HUES6 (cell line): ENCODE data around the gene APOBEC3B.
A peak's percentile ranks its signal among the peaks of the same experiment; 100 is the strongest.
"Not testable (repeated sequence)": the region's sequence is repeated elsewhere in the genome, so short reads cannot be mapped to it uniquely, and the experiment has no call there.

Experiments used
- H3K27ac ChIP-seq: 2 replicates; pipeline ENCODE4 v1.7.0; 2013; ENCODE audit warnings: low read depth, mild to moderate bottlenecking, low read length, inconsistent platforms
- H3K27me3 ChIP-seq: 2 replicates; pipeline ENCODE4 v1.6.1; 2013; ENCODE audit warnings: low read length; ENCODE audit not compliant: control insufficient read depth, insufficient read depth
- H3K36me3 ChIP-seq: 2 replicates; pipeline ENCODE4 v1.6.1; 2013; ENCODE audit warnings: low read length; ENCODE audit not compliant: control insufficient read depth, insufficient read depth
- H3K4me1 ChIP-seq: 2 replicates; pipeline ENCODE4 v1.6.1; 2013; ENCODE audit warnings: low read length; ENCODE audit not compliant: control insufficient read depth, insufficient read depth
- H3K4me3 ChIP-seq: 2 replicates; pipeline ENCODE4 v1.5.1; 2013; ENCODE audit warnings: low read depth, low read length
- H3K9ac ChIP-seq: one replicate; pipeline ENCODE4 v1.6.1; 2013; ENCODE audit warnings: mild to moderate bottlenecking, low read length
- H3K9me3 ChIP-seq: 2 replicates; pipeline ENCODE4 v1.6.1; 2013; ENCODE audit warnings: low read depth, low read length; ENCODE audit not compliant: control insufficient read depth, insufficient read depth

Gene APOBEC3B

DNA sequence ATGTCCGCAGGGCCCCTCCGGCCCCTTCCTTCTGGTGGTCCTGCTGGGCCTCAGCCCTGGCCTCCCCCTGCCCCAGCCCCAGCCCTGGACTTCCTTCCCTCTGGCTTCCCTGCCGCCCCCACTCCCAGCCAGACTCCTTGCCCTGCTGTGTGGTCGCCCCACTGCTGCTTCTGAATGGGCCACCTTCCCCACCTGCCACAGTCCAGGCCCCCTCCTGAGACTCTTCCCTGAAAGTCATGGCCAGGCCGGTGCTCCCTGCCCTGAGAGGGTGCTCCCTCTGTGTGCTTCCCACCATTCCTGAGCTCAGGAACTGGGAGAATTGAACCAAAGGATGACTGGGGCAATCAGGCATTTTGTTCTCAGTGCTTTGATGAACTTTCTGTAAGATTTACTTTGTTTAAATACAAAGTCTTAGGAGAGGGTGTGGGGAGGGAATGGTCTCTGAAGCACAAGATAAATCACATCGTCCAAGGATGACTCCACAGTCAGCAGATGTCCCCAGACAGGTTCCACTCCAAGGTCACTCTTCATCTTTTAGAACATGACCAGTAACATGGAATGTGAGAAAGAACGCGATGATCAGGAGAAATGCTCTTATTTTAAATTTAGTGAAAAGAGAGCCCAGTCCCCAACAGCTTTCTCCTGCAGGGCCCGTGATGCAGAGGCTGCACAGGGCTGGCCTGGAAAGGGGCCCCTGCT is 39.6 kb downstream of the APOBEC3B start:
- H3K27me3 ChIP-seq: no peaks in the 10 kb centered on the region
- H3K9ac ChIP-seq: peak overlapping the region; percentile 34
- peak overlapping the region; percentile 18; the same call in 1 of the 2 replicates for H3K4me3 ChIP-seq

DNA sequence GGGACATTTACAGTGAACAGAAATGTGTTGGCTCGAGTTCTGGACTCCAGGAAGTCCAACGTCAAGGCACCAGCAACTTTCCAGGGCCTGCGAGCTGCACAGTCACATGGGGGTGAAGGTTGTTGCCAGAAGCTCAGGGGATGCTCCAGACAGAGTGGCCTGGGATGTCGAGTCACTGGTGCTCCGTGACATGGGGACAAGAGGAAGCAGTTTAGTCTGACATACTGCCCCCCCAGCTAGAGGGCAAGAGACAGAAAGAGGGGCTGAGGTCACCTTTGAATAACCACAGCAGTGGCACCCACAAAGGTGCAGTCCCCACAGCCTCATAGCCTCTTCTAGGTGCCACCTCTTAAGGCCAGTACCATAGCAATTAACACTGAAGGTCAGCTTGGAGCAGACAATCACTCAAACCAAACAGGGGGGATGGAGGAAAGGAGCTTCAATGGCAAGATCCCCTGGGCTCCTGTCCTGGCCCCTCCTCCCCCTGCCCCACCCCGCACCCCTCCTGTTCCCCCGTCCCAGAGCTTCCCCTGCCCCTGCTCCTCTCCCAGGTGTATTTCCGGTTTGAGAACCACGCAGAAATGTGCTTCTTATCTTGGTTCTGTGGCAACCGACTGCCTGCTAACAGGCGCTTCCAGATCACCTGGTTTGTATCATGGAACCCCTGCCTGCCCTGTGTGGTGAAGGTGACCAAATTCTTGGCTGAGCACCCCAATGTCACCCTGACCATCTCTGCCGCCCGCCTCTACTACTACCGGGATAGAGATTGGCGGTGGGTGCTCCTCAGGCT is 42.6 kb downstream of the APOBEC3B start:
- H3K27ac ChIP-seq: no peak overlapping the region
- no peaks in the 10 kb centered on the region for H3K27me3 ChIP-seq
- no peaks in the 10 kb centered on the region for H3K9me3 ChIP-seq
- peaks cover 18% of the 10 kb centered on the region for H3K36me3 ChIP-seq
- H3K4me3 ChIP-seq: no peak overlapping the region
- peaks cover 19% of the 10 kb centered on the region; the same call in 1 of the 2 replicates for H3K4me1 ChIP-seq
- H3K9ac ChIP-seq: no peak overlapping the region

More for the DNA sequence above, 39.6 kb downstream of the APOBEC3B start:
- H3K27ac ChIP-seq: no peak overlapping the region; the same call in 1 of the 2 replicates
- peaks cover 21% of the 10 kb centered on the region for H3K36me3 ChIP-seq
- peaks cover 32% of the 10 kb centered on the region for H3K4me1 ChIP-seq
- no peaks in the 10 kb centered on the region for H3K9me3 ChIP-seq

DNA sequence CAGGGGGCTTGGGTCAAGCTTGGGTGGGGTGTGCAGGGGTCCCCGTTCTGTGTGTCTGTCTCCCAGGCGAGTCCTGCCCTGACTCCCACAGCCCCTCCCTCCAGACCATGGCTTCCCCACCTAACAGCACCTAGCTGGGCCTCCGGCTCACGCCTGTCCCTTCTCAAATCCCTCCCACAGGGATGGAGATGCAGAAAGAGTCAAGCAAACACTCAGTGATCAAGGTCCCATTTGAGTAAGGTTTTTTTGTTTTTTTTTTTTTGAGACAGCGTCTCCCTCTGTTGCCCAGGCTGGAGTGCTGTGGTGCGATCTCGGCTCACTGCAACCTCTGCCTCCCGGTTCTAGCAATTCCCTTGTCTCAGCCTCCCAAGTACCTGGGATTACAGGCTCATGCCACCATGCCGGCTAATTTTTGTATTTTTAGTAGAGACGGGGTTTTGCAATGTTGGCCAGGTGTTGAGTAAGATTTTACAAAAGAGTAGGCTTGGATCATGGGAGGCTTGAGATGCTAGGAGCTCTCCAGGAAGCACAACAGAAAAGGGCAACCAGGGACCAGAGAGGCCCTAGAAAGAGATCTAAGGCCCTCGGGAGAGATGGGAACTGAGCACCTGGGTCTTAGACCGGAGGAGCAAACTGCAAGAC is 44.5 kb downstream of the APOBEC3B start:
- Histone ChIP-seq H3K36me3 (peaks cover 18% of the 10 kb centered on the region), H3K4me1 (peaks cover 20% of the 10 kb centered on the region), H3K9me3 (no peaks in the 10 kb centered on the region), H3K27me3 (no peaks in the 10 kb centered on the region), H3K27ac (no peak overlapping the region), H3K9ac (no peak overlapping the region), H3K4me3 (no peak overlapping the region)

DNA sequence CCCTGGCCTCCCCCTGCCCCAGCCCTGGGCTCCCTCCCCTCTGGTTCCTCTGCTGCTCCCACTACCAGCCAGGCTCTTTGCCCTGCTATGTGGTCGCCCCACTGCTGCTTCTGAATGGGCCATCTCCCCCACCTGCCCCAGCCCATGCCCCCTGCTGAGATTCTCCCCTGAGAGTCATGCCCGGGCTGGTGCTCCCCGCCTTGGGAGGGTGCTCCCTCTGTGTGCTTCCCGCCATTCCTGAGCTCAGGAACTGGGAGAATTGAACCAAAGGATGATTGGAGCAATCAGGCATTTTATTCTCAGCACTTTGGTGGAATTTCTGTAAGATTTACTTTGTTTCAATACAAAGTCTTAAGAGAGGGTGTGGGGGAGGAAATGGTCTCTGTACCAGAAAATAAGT is 45.6 kb downstream of the APOBEC3B start:
- H3K36me3 ChIP-seq: peaks cover 18% of the 10 kb centered on the region
- no peaks in the 10 kb centered on the region for H3K27me3 ChIP-seq
- H3K9ac ChIP-seq: no peak overlapping the region
- no peak overlapping the region for H3K27ac ChIP-seq
- H3K9me3 ChIP-seq: no peaks in the 10 kb centered on the region
- H3K4me1 ChIP-seq: peaks cover 22% of the 10 kb centered on the region
- H3K4me3 ChIP-seq: no peak overlapping the region

DNA sequence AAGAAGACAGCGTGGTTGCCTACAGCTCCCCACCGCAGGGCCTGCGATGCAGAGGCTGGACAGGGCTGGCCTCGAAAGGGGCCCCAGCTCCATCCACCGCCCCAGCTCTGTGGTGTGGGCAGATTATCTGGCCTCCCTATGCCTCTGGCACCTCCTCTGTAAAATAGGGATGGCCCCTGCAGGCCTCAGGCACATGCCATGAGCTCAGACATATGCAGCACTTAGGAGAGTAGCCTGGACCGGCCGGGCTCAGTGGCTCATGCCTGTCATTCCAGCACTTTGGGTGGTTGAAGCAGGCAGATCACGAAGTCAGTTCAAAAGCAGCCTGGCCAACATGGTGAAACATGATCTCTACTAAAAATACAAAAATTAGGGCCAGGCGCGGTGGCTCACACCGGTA is 46.1 kb downstream of the APOBEC3B start:
- H3K4me3 ChIP-seq: no peak overlapping the region
- H3K27ac ChIP-seq: no peak overlapping the region
- H3K4me1 ChIP-seq: peaks cover 22% of the 10 kb centered on the region
- no peak overlapping the region for H3K9ac ChIP-seq
- no peaks in the 10 kb centered on the region for H3K9me3 ChIP-seq
- H3K36me3 ChIP-seq: peaks cover 21% of the 10 kb centered on the region
- H3K27me3 ChIP-seq: no peaks in the 10 kb centered on the region

DNA sequence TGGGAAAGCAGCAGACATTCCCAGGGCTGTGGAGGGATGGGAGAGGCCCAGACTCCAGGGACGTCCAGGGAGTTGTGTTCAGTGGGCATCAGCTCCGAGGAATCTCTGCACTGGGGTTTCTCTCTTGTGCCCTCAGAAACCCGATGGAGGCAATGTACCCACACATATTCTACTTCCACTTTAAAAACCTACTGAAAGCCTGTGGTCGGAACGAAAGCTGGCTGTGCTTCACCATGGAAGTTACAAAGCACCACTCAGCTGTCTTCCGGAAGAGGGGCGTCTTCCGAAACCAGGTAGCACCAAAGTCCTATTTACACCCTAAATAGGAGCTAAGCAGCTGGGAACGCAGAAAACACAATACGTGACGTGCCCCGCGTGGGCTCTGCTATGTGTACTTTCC is 47.1 kb downstream of the APOBEC3B start:
- Histone ChIP-seq H3K27ac (no peak overlapping the region), H3K27me3 (no peaks in the 10 kb centered on the region), H3K9ac (no peak overlapping the region), H3K9me3 (no peaks in the 10 kb centered on the region), H3K4me3 (no peak overlapping the region), H3K4me1 (peaks cover 22% of the 10 kb centered on the region), H3K36me3 (peaks cover 13% of the 10 kb centered on the region)

DNA sequence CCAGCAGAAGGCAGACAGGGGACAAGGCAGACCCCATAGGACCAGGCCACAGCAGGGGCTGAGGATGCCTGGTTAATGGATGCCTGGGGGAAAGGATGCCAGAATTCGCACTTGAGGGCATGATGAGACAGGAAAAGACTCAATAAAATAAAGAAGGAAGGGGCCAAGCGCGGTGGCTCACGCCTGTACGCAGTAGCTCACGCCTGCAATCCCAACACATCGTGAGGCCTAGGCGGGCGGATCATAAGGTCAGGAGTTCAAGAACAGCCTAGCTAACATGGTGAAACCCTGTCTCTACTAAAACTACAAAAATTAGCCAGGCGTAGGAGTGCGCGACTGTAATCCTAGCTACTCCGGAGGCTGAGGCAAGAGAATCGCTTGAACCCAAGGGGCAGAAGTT is 48.6 kb downstream of the APOBEC3B start:
- H3K27ac ChIP-seq: no peak overlapping the region
- no peak overlapping the region for H3K9ac ChIP-seq
- H3K36me3 ChIP-seq: peaks cover 3% of the 10 kb centered on the region; the same call in 1 of the 2 replicates
- no peaks in the 10 kb centered on the region for H3K9me3 ChIP-seq
- peaks cover 22% of the 10 kb centered on the region for H3K4me1 ChIP-seq
- H3K4me3 ChIP-seq: no peak overlapping the region
- H3K27me3 ChIP-seq: no peaks in the 10 kb centered on the region

DNA sequence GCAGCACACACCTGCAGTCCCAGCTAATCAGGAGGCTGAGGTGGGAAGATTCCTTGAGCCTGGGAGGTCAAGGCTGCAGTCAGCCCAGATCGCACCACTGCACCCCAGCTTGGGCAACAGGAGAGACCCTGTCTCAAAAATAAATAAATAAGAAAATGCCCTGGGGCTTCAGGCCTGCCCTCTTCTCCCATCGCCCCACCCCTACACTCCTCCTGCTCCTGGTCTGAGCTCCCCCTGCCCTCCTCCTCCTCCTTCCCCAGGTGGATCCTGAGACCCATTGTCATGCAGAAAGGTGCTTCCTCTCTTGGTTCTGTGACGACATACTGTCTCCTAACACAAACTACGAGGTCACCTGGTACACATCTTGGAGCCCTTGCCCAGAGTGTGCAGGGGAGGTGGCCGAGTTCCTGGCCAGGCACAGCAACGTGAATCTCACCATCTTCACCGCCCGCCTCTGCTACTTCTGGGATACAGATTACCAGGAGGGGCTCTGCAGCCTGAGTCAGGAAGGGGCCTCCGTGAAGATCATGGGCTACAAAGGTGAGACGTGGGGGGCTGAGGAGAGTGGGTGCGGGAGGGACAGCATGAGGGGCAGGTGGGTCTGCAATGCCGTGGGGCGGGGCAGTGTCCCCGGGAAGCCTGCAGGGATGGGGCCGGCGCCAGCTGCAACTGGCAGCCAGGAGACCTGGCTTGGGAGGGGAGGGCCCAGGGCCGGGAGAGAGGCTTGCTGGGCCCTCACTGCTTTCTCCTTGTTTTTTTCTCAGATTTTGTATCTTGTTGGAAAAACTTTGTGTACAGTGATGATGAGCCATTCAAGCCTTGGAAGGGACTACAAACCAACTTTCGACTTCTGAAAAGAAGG is 49.5 kb downstream of the APOBEC3B start:
- peaks cover 27% of the 10 kb centered on the region for H3K4me1 ChIP-seq
- peak overlapping the region; percentile 50 for H3K4me3 ChIP-seq
- peak overlapping the region; percentile 62 for H3K27ac ChIP-seq
- not testable (repeated sequence) for H3K36me3 ChIP-seq, H3K27me3 ChIP-seq, H3K9me3 ChIP-seq
- peak overlapping the region; percentile 75 for H3K9ac ChIP-seq

DNA sequence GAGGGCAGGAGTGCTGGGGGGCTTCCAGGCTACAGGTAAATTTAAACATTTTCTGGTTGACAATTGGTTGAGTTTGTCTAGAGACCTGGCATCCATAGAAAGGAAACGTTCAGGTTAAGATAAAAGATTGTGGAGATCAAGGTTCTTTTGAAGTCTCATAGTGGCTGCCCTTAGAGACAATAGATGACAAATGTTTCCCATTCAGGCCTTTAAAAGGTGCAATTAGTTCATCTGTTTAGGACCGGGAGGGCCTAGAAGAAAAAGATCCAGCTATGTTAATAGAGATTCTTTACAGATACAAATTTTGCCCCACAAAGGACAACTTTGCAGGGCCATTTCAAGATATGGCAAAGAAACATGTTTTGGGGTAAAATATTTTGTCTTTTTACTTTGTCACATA is 54.9 kb downstream of the APOBEC3B start:
- Histone ChIP-seq H3K4me1 (peaks cover 38% of the 10 kb centered on the region), H3K9ac (peak overlapping the region; percentile 26), H3K27ac (peak overlapping the region; percentile 71; the same call in 1 of the 2 replicates)
- not testable (repeated sequence) for H3K9me3 ChIP-seq, H3K36me3 ChIP-seq, H3K4me3 ChIP-seq, H3K27me3 ChIP-seq

DNA sequence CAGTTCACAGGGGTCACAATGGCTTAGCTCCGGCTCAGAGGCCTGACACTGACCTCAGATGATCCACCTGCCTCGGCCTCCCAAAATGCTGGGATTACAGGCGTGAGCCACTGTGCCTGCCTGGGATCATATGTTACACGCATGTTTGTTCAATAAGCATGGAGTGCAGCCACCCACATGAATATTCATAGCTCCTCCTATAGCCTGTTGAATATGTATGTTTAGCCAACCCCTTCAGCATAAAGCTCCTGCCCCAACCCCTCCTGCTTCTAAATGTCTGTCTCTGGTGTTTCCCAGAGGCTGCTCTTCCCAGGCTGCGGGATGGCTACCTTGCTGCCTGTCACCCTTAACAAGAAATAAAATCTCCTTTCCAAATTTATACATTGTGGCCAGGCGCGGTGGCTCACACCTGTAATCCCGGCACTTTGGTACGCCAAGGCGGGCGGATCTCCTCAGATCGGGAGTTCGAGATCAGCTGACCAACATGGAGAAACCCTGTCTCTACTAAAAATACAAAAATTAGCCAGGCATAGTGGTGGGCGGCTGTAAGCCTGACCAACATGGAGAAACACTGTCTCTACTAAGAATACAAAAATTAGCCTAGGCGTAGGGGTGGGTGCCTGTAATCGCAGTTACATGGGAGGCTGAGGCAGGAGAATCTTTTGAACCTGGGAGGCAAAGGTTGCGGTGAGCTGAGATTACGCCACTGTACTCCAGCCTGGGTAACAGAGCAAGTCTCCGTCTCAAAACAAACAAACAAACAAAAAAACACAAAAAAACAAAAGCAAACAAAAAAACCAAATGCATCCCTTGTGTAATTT is 57.4 kb downstream of the APOBEC3B start:
- H3K9ac ChIP-seq: peak overlapping the region; percentile 41
- peaks cover 37% of the 10 kb centered on the region for H3K4me1 ChIP-seq
- H3K27ac ChIP-seq: peak overlapping the region; percentile 73; the same call in 1 of the 2 replicates
- no peaks in the 10 kb centered on the region for H3K9me3 ChIP-seq
- H3K27me3 ChIP-seq: no peaks in the 10 kb centered on the region
- 0 out of 2 replicates have a peak, but pooled peaks cover 3% of the 10 kb centered on the region for H3K36me3 ChIP-seq
- peak overlapping the region; percentile 48 for H3K4me3 ChIP-seq
